HEK293T (cell line): Measurements from ENCODE around the gene SMIM24.

Source experiments
- ARNT ChIP-seq: fragments of 450-650 bp; IDR thresholded peaks from 2 replicates; pipeline ENCODE4 v1.6.1; 2017; ENCODE audit warnings: mild to moderate bottlenecking
- BHLHE40 ChIP-seq: fragments of 450-650 bp; IDR thresholded peaks from 2 replicates; pipeline ENCODE4 v1.6.1; 2016; ENCODE audit warnings: mild to moderate bottlenecking, moderate library complexity, borderline replicate concordance
- ELF4 ChIP-seq: fragments of 450-650 bp; IDR thresholded peaks from 2 replicates; pipeline ENCODE4 v1.6.1; 2017; ENCODE audit warnings: antibody characterized with exemption
- NFRKB ChIP-seq: fragments of 450-650 bp; IDR thresholded peaks from 2 replicates; pipeline ENCODE4 v1.6.1; 2016; ENCODE audit warnings: mild to moderate bottlenecking, moderate library complexity
- SP1 ChIP-seq: fragments of 450-650 bp; IDR thresholded peaks from 2 replicates; pipeline ENCODE4 v1.6.1; 2017
- SUZ12 ChIP-seq: fragments of 450-650 bp; IDR thresholded peaks from 2 replicates; pipeline ENCODE4 v1.6.1; 2016; ENCODE audit warnings: mild to moderate bottlenecking

DNA sequence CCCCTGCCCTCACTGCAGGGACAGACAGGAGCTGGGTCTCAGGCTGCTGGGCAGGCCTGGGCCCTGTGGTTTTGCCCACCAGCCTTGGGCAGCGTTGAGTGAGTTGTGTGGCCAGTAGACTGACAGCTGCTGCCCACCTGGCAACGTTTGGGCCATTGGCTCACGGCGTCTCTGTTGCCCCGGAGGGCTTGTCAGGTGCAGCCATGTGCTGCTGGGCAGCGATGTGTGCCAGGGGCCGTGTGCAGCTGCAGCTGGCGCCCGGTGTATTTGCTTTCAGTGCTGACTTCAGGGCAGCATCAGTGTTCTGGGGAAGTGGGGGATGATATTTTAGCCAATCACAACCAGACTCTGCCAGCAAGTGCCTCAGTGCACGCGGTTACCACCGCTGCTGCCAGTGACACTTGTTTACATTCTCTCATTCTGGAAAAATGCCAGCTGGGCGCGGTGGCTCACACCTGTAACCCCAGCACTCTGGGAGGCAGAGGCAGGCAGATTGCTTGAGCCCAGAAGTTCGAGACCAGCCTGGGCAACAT, 36.4 kb upstream of the SMIM24 start:
- TF ChIP-seq ELF4 (no peak), SP1 (no peak), ARNT (no peak), SUZ12 (no peak), BHLHE40 (no peak), NFRKB (no peak)
